Right kidney (tissue), 1 donor: ENCODE measurements around the gene PSMG4.

Source experiments
- DNase-seq: peaks from one replicate; pipeline ENCODE4 v3.0.0-alpha.2; 2016

Gene PSMG4

DNA sequence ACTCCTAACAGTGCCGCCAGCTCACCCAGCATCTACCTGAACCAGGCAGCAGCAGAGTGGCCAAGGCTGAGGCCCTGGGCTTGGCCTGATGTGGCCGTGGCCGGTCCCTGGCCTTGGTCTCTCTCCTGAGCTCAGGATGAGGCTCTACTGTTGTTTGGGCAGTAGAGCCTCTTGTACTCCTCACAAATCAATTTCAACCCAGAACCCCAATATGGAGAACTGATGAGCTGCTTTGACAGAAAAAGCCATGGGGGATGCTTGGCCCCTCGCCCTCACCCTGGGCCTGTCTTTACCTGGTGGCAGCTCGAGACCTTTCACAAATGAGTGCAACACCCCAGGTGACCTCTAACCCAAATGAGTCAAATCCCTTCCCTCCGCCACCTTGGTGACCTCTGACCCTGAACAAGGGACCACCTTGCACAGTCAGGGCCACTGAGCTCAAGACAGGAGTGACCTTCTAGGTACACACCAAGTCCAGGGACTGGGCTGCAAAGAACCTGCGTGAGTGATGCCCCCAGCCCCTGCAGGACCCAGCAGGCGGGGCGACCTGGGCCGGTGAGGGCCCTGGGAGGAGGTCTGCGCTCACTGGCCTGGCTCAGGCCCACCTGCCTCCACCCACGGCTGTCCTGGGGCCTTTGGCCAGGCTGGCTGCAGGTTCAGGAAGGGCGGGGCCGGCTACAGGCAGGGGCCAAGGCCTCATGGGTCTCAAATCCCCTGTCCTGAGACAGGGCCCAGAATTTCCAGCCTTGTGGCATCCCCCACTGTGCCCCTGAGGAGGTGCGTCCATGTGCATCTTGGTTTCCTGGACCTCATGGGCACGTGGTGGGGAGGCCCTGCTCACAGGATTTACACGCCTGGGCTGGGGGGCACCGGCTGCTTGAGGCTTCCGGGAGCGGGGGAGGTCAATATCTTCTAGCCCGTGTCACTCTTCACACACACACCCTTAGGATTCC, 30.2 kb downstream of the PSMG4 start:
- no peak for DNase-seq

DNA sequence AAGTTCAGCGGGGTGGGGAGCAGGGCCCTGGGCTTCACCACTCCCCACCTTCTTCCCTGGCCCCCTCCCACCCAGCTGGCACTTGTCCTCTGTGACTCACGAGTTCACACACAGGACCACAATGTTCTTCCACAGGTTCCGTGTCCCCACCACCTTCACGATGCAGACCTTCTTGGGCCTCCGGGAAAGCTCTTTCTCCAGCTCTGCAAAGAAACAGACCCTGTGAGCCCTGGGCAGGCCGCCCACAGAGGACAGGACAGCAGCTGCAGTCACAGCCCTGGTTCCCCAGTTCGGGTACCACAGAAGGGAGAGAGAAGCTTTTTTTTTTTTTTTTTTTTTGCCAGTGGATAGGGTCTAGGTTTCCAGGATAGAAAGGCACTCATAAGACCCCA, 30.9 kb downstream of the PSMG4 start:
- DNase-seq, result no peak

DNA sequence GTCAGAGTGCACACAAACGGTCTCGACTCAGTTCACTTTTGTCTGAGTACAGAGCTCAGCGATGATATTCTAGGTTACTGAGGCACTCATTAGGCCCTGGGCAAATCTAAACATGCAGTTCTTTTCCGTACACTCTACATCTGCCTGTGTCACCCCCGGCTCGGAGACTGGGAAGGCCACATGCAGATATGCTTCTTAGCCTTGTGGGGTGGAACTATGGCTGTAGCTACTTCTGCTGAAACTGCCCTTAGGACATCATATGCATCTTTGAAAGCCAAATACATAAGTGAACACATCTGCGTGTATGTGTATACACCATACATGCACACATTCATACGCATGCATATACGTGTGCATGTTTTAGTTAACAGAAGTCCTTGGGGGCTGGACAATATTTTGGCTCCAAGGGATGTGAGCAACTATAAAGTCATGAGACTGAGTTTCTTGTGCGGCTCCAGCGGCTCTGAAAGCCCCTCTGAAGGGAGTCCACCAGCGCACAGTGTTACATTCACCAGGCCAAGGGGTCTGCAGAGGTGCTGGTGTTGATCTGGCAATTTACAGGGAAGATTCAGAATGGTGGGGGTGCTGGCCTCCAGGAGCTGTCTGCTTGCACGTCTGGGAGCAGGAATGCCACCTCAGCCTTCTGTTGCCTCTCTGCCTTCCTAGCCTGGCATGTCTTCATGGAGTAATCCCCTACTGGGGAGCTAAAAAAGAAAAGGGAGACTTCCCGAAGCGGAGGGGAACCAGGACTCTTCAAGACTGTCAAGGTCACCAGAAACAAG, 31.6 kb downstream of the PSMG4 start:
- DNase-seq, result no peak

DNA sequence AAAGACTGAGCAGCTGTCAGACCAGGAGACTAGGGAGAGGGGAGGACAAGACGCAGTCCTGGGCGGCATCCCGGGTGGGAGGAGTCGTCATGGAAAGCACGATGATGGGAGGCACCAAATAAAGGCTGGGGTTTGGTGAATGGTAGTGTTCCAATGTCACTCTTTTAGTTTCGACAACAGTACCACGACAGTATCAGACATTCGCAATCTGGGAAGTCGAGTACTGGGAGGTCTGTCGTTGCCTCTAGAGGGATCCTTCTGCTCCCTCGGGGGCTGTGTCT, 32.1 kb downstream of the PSMG4 start:
- no peak for DNase-seq

DNA sequence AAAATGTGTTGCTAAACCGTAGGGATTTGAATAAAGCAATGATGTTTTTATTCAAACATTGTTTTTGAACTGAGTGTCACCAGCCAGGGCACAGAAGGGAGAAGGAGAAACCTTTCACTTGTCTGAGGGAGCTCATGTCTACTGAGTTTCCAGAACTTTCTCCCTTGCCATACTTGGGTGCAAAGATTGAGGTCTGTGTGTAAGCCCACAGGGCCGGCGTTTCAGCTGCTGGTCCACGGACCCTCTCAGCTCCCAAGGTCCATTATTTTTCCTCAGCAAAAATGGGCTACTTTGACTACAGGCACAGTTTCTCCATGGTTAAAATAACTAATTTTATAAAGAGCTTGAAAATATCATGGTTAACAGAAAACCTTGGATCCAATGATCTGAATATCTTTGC, 32.6 kb downstream of the PSMG4 start:
- no peak for DNase-seq

DNA sequence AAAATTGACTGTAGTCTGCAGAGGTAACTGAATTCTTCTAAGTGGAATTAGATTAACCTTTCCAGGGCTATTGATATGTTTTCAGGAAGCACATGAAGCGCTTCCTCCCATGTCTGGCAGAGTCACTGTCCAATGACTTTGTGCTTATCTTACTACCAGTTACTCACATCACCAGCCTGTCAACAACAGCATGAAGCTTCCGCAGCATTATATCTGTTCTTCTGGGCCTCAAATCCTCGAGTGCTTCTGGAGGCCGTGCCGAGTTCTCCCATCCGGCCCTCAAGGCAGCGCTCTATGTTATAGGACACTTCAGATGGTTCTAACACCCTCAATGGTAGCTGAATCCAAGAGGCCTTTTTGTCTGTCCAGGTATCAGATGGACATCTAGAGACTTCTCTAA, 33.2 kb downstream of the PSMG4 start:
- no peak for DNase-seq

DNA sequence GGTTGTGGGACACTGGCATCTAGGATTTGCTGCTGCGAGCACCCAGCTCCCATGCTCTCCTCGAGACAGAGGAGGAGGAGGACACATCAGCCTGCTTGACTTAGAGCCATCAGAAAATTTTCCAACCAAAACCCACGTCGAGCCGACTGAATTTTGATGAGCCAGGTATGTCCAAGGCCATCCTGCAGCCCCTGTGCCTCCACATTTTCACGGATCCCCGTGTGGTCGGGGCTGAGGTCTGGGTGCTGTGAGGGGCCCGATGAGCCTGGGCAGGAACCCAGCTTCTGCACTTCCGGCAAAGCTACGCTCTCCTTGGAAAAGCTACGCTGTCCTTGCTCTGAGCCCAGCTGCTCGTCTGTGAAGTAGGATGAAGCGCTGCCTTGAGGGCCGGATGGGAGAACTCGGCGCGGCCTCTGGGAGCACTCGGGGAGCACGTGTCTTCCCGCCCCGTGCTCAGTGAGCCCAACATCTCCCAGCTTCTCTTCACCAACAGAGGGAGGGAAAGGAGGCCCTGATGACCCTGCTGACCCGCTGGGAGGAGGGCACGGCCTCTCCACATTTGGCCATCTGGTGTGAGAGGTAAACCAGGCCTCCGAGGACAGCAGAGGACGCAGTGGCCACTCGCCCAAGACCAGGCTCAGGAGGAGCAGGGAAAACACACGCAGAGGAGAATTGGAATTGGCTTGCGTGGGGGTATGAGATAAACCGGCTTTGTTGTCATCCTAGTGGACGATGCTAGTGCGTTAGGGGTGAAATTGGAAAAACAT, 33.9 kb downstream of the PSMG4 start:
- no peak for DNase-seq

DNA sequence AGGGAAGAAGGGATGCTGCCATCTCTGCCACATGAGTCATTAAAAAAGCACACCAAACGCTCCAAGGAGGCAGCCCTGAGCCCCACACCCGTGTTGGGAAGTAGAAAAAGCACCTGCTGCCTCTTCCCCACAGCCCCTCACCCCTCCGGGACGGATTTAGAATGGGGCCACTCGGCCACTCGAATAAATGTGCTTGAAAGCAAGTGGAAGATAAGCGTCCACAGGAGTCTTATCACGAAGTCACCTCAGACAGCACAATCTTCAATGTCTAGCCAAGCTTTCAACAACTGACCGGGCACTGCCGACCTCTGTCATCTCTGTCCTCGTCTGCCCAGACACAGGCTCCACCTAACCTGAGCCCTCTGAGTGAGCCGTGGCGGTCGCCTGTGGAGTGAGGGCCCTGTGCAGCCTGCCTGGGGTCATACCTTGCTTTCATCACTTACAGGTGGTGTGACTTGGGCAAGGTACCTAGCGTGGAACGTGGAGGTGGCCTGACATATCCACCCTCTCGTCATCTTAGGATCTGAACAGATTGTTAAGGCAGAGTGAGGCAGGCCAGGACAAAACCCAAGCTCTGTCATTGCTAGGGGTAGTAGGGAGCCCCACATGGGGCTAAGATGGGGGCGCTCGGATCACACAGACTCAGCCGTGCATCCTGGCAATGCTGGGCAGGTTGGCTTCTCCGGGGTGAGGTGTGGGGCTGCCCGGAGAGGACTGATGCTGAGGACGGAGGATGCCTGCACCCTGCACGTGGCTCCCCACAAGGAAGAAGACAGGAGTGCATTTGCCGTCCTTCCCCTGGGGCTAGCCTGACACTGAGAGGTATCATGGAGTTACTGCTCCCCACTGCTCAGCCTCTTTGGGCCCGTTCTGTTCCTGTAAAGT, 34.8 kb downstream of the PSMG4 start:
- no peak for DNase-seq

DNA sequence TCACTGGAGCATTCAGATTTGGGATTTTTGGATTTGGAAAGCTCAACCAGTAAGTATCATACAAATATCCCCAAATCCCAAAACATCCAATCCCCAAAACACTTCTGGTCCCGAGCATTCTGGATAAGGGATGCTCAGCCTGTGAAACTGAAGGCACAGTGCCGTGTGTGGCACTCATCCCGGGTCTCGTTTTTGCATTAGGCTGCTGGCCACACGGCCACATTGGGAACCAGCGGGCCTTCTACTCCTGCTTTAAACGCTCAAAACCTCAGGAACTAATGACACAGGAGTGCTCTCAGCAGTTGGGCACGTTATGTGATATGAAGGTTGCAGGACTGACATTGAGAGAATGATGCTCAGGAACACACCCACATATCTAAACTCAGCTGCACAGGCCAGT, 35.6 kb downstream of the PSMG4 start:
- DNase-seq, result no peak

DNA sequence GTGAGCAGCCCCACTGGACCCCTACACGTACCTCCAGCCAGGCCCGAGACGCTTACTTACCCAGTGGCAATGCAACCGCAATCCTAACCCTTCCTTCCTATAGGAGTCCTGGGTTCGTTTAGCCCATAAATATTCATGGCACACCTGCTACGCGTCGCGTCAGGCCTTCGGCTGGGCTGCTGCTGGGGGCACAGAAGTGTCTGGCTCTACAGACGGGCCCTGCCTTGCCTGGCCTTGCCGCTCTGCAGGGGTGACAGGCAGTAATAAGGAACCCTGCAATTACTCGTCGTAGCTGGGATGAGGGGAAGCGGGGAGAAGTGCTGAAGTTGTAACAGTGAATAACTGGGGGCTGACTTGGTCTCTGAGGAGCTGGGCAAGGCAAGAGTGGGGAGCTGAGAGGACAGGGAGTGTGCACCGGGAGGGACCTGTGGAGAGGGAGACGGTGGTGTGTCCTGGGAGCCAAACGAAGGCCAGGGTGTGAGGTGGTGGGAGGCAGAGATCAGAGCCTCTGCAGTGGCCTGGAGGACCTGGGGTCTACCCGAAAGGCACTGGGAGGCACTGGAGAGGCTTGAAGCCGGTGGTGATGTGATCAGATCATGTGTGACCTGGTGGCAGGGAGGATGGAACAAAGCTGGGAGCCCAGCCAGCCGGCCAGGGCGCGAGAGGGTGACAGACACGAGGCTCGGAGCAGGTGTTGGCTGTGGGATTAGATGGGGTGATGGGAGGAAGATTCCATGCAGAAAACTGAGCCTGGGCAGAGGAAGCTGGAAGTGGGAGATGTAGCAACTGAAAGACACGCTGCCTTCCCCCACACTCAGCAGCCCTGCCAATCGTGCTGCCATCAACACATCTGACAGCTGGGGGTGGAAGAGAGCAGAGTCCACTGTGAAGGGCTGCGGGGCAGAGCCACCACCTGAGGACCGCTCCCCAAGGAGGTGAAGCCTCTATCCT, 36.4 kb downstream of the PSMG4 start:
- DNase-seq, result no peak

DNA sequence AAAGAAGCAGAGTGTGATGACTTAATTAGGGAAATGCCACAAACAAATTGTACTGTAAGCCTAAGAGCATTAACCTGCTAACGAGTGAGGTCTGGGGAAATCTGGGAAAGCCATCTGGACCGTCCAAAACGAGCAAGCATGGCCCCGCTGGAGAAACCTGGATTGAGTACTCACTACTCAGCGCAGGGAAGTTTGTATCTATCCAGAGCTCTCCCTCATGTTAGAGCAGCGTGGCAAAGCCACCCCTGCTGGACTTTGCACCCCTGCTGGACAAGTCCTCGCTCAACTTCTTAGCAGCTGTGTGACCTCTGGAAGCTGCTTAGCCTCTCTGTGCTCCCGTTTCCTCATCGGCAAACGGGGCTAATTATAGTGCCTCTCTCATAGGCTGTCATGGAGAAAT, 37.3 kb downstream of the PSMG4 start:
- DNase-seq, result no peak

DNA sequence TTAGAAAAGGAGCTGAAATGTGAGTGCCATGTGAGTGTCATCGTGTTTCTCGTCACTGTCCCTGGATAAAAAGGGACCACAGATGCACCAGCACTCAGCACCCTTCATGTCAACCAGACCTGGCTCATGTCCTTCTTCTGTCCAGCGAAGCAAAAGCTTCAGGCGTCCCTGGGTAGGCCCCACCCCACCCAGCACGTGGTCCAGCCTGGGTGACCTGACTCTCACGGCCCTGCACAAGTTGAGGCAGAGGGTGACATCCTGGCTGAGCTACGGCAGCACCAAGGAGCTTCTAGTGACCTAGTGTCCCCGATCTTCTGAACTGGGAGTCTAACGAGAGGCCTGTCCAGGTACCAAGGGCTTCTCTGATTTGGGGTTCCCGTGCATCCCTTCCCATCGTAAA, 37.8 kb downstream of the PSMG4 start:
- no peak for DNase-seq

DNA sequence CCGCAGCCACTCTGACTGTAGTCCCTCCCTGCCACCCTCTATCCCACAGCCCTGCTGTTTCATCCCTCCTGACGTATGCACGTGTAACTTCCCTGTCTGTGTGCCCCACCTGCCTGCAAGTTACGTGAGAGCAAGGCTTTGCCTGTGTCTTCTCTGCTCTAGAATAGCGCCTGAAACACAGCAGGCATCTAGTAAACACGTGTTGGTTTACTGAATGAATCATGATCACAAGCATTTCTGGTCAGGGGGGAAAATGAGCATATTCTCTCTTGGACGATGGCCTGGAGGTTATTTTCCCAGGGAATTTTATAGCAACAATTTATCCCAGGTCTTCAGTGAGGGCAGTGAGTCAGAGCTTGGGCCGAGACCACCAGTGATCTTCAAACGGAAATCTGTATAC, 38.3 kb downstream of the PSMG4 start:
- DNase-seq, result no peak

DNA sequence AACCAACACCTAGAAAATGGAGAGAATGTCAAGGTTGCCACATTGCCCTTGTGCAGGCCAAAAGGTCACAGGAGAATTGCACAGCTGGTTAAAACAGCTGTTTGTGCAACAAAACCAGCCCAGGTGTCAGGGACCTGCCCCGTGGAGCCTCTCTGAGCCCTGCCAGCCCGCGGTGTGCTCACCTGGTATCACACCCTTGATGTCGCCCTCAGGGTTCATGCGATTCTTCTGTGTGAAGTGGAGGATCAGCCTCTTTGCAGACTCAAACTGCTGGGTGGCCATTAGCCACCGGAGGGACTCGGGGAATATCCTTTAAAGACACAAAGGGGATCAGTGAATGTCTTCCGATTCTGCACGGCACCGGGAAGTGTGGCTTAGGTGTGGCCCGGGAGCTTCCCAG, 39.2 kb downstream of the PSMG4 start:
- no peak for DNase-seq

DNA sequence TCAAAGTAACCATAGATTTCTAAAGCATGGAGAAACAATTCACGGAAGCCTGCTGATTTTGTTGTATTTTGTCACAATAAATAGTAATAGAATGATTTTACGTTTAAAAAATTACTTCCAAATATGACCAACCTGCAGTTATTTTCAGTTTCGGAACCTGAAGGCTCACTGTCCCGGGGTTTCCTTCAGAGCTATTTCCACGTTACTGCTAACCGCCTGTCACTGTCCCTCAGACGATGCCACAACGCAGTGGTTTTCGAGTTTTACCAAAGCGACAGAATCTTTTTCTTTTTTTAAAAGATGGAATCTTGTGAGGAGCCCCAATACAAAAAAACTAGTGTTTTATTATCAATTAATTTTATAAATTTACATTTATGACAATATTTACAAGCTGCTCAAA, 40.5 kb downstream of the PSMG4 start:
- no peak for DNase-seq

DNA sequence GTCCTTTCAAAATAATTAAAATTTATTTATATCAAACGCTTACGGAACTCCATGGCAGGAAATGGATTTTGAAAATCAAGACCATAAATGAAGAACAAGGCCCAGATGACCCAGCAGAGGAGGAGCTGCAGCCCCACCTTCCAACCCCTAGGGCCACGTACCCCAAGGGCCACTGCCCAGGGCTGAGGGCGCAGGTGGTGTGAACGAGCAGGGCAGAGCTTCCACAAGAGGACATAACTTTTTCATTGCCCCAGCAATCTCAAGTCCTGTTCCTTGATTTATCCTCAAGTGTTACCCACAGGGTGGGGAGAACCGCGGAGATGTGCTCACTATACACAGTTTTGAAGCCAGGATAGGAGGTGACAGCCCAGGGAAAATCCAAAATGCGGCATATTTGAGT, 42.8 kb downstream of the PSMG4 start:
- no peak for DNase-seq

DNA sequence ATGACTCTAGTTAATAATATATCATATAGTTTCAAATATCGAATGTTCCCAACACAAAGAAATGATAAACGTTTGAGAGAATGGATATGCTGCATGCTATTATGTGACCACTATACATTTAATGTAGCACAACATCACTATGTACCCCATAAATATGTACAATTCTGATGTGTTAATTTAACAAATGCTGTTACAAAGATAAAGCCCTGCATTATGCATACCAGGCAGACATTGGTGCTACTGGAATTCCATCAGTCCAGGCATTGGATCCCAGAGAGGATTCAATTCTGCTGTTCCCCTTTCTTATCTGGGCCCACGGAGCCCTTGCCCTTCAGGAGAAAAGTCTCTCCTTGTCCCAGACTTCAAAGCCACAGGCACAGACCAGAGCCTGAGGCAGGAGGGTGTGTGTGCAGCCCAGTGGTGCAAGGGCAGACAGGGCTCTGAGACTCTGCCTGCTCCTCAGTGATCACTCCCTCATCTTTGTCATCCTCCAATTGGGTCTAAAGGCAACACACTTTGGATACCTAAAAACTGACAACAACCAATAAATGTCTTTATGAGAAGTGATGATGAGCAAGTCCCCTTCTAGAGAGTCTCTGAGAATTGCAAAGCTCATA, 45.2 kb downstream of the PSMG4 start:
- no peak for DNase-seq

DNA sequence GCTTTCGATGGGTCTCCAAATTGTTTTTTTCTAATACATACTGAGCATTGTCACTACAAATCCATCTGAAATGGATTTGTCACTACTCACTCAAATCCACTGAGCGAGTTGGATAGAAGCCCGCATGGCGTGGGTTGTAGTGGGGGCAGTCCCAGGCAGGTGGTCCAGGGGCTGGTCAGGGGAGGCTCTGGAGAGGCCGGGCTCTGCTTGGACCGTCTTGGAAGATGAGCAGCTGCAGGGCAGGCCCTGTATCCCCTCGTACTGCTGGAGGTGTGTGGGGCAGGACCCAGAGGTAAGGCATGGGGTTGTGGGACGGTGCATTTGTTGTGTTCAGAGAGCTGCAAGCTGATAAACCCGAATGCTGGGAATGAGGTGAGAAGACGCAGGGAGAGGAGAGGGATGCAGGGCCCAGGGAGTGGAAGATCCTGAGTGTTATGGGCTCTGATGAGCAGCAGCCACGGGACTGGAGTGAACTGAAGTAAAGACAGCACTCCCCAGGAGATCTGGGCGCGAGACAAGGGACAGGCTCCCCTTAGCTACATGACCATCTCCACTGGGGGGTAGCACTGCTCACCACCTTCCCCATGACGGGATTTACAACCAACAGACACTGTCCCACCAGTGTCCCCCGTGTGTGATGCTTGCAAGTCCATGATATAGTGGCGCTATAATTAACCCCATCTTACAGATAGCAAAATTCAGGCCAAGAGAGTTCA, 45.9 kb downstream of the PSMG4 start:
- DNase-seq, result no peak

DNA sequence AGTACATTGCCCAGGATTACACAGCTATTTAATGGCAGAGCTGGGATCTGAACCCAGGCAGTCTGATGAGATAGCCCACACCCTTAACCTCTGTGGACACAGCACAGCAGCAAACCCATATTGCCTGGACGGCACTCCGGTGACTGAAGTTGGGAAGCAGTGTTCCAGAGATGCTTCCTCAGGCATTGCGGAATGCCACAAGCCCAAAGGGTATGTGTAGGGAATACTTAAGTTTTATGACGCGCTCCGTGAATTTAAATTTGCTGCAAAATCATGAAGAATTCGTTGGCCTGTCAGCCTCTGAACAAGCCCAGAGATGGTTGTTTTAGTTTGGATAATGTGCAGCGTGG, 46.4 kb downstream of the PSMG4 start:
- no peak for DNase-seq

DNA sequence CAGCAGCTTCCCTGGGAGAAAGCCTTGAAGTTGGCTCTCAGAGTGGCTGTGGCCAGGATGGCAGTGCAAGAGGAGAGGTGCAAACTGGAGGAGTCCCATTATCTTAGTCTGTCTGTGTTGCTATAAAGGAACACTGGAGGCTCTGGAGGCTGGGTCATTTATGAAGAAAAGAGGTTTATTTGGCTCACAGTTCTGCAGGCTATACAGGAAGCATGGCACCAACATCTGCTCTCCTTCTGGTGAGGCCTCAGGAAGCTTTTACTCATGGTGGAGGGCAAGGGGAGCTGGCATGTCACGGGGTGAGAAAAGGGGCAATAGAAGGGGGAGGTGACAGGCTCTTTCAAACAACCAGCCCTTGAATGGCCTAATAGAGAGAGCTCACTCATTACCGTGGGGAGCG, 47.1 kb downstream of the PSMG4 start:
- DNase-seq, result no peak
